ENCODE measurements around the gene TERF2IP. TPM values are rescaled to one million over a fixed set of nuclear protein-coding genes. Genes with fewer than 3 reads are reported as not detected.

Gene TERF2IP
- total and polyA plus RNA-seq, 9 of the 15 experiments (the other 6 are each of a cell fraction or from before 2014, with no cell fraction given): 14.5 to 64.2 (median 47.0) TPM

DNA sequence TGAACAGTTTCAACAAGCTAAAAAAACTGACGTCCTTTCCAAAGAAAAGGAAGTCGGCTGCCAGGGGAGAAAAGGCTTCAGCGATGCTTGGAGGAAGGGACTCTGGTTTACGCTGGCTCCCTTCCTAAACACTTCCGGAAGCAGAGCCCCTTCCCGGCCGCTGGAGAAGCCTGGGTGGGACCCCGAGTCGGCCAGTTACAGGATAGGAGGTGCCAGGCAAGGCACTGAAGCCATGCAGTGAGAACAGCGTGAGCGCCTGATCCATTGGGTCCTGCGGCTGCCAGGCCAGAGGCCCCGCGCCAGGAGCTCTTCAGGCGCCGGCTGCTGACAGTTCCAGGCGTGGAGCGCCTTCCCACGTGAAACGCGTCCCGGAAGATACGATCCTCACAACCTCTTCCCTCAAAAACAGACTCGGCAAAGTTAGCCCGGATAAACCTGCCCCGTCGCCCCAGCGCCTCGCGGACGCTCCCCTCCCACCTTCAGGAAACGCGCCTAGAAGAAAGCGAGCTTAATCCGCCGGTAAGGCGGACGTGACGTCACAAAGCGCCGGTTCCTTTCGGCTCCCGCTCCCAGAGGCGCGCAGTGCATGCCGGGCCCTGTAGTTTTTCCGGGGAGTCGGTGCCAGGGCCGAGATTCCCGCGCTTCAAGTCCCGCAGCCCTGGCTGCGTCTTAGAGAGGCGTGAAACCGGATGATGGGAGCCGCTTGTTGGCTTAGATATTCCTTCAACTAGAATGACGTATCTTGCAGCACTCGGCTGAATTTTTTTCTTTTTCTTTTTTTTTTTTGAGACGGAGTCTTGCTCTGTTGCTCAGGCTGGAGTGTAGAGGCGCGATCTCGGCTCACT is 24.6 kb upstream of the TERF2IP start, which contains the start of gene ADAT1 (continued):
- TF ChIP-seq, protein P1, sequence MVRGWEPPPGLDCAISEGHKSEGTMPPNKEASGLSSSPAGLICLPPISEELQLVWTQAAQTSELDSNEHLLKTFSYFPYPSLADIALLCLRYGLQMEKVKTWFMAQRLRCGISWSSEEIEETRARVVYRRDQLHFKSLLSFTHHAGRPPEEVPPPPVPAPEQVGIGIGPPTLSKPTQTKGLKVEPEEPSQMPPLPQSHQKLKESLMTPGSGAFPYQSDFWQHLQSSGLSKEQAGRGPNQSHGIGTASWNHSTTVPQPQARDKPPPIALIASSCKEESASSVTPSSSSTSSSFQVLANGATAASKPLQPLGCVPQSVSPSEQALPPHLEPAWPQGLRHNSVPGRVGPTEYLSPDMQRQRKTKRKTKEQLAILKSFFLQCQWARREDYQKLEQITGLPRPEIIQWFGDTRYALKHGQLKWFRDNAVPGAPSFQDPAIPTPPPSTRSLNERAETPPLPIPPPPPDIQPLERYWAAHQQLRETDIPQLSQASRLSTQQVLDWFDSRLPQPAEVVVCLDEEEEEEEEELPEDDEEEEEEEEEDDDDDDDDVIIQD (CRISPR knock-in tag; IDR thresholded peaks at IDR 0.05): no peak
- TF ChIP-seq, protein P2, sequence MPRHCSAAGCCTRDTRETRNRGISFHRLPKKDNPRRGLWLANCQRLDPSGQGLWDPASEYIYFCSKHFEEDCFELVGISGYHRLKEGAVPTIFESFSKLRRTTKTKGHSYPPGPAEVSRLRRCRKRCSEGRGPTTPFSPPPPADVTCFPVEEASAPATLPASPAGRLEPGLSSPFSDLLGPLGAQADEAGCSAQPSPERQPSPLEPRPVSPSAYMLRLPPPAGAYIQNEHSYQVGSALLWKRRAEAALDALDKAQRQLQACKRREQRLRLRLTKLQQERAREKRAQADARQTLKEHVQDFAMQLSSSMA (CRISPR knock-in tag; IDR thresholded peaks at IDR 0.05): no peak
- TF ChIP-seq, protein P3, sequence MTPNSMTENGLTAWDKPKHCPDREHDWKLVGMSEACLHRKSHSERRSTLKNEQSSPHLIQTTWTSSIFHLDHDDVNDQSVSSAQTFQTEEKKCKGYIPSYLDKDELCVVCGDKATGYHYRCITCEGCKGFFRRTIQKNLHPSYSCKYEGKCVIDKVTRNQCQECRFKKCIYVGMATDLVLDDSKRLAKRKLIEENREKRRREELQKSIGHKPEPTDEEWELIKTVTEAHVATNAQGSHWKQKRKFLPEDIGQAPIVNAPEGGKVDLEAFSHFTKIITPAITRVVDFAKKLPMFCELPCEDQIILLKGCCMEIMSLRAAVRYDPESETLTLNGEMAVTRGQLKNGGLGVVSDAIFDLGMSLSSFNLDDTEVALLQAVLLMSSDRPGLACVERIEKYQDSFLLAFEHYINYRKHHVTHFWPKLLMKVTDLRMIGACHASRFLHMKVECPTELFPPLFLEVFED (CRISPR knock-in tag; conservative IDR thresholded peaks at IDR 0.05): no peak
- no peak for TF ChIP-seq MTF1 (CRISPR knock-in tag; IDR thresholded peaks at IDR 0.05; ENCODE audit: borderline replicate concordance)
- TF ChIP-seq ETV6 (IDR thresholded peaks at IDR 0.05; ENCODE audit: borderline replicate concordance in 1 of 2, low read depth in 2 of 2, low read length in 1 of 2): no peak
- TF ChIP-seq ETV6 (CRISPR knock-in tag; IDR thresholded peaks at IDR 0.05; ENCODE audit: borderline replicate concordance): no peak
- TF ChIP-seq, protein P4, sequence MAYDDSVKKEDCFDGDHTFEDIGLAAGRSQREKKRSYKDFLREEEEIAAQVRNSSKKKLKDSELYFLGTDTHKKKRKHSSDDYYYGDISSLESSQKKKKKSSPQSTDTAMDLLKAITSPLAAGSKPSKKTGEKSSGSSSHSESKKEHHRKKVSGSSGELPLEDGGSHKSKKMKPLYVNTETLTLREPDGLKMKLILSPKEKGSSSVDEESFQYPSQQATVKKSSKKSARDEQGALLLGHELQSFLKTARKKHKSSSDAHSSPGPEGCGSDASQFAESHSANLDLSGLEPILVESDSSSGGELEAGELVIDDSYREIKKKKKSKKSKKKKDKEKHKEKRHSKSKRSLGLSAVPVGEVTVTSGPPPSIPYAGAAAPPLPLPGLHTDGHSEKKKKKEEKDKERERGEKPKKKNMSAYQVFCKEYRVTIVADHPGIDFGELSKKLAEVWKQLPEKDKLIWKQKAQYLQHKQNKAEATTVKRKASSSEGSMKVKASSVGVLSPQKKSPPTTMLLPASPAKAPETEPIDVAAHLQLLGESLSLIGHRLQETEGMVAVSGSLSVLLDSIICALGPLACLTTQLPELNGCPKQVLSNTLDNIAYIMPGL (CRISPR knock-in tag; IDR thresholded peaks at IDR 0.05): peak; percentile 43; the same call in 1 of the 2 replicates
- peak; percentile 96 for TF ChIP-seq GABPA (tag; conservative IDR thresholded peaks at IDR 0.05; ENCODE audit: low read depth)
- TF ChIP-seq, protein P5, sequence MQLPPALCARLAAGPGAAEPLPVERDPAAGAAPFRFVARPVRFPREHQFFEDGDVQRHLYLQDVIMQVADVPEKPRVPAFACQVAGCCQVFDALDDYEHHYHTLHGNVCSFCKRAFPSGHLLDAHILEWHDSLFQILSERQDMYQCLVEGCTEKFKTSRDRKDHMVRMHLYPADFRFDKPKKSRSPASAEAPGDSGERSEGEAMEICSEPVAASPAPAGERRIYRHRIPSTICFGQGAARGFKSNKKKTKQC (CRISPR knock-in tag; IDR thresholded peaks at IDR 0.05): 0 out of 2 replicates have a peak, but pooled peaks have one; percentile 48
- no peak for TF ChIP-seq RFX1 (IDR thresholded peaks at IDR 0.05)
- TF ChIP-seq, protein P6, sequence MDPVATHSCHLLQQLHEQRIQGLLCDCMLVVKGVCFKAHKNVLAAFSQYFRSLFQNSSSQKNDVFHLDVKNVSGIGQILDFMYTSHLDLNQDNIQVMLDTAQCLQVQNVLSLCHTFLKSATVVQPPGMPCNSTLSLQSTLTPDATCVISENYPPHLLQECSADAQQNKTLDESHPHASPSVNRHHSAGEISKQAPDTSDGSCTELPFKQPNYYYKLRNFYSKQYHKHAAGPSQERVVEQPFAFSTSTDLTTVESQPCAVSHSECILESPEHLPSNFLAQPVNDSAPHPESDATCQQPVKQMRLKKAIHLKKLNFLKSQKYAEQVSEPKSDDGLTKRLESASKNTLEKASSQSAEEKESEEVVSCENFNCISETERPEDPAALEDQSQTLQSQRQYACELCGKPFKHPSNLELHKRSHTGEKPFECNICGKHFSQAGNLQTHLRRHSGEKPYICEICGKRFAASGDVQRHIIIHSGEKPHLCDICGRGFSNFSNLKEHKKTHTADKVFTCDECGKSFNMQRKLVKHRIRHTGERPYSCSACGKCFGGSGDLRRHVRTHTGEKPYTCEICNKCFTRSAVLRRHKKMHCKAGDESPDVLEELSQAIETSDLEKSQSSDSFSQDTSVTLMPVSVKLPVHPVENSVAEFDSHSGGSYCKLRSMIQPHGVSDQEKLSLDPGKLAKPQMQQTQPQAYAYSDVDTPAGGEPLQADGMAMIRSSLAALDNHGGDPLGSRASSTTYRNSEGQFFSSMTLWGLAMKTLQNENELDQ (CRISPR knock-in tag; IDR thresholded peaks at IDR 0.05; ENCODE audit: borderline replicate concordance): no peak
- 0 out of 2 replicates have a peak, but pooled peaks have one; percentile 42 for TF ChIP-seq ZNF212 (CRISPR knock-in tag; IDR thresholded peaks at IDR 0.05)
- TF ChIP-seq MYC (IDR thresholded peaks at IDR 0.05; ENCODE audit: low read depth, low read length): peak; percentile 82
- no peak for TF ChIP-seq MYC (CRISPR knock-in tag; IDR thresholded peaks at IDR 0.05; ENCODE audit: borderline replicate concordance, low read depth)

Data from K562 (cell line).